GM21526 (cell line): ENCODE measurements around the gene EDNRA.

Source experiments
- ATAC-seq: cut with Tn5 transposase; IDR thresholded peaks from one replicate; pipeline ENCODE4 v1.9.1; 2021; ENCODE audit warnings: moderate library complexity; ENCODE audit not compliant: unreplicated experiment, low FRiP score

EDNRA gene

DNA sequence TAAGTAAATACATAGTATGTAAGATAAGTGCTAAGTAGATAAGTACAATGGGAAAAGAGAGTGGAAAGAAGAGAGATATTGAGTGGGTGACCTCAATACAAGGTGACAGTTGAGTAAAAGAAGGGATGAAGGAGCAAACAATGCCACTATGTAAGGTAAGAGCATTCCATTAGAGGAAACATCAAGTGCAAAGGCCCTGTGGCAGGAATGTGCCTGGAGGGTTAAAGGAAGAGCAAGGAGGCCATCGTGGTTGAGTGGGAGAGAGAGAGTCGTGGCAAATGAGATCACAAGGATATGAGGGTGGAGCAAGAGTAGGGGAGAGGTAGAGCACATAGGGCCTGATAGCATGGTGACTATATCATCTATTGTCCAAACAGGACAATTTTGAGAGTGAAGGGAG lies 13.4 kb downstream of the EDNRA start:
- ATAC-seq, result no peak

DNA sequence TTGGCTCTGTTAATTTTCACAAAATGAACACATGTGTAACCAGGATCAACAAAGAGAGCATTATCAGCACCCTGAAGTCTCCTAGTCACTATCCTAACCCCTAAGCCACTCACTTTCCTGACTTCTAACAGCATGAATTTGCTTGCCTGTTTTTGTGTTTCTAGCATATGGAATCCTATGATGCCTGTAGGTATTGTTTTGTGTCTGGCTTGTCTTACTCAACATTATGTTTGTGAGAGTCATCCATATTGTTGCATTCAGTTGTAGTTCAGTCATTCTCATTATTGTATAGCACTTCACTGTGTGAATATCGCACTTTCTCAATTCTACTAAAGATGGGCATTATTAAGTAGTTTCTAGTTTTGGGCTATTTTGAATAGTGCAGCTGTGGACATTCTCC lies 15.6 kb downstream of the EDNRA start:
- no peak for ATAC-seq

DNA sequence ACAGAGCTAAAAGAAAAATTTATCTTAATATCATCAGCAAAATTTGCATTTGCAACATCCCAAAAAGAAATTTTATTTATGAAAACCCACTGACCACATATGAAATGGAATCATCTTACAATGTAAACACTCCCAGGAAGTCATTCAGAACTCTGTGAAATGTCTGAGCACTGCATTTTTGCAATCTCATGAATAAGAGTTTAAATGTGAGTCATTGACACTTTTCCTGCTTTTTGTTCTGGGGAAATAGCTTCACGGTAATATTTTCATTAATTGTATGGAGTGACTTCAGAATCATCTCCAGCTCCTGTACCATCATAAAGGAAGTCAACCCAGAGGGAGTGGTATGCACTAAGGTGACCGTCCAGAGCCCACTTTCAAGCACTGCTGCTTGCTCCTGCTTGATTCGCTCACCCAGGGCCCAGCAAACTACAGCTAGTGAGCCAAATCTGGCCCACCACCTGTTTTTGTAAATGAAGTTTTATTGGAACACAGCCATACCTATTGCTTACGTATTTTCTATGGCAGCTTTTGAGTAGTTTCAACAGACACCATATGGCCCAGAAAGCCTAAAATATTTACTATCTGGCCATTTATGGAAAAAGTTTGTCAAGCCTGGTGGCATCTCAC lies 17.2 kb downstream of the EDNRA start:
- no peak for ATAC-seq

DNA sequence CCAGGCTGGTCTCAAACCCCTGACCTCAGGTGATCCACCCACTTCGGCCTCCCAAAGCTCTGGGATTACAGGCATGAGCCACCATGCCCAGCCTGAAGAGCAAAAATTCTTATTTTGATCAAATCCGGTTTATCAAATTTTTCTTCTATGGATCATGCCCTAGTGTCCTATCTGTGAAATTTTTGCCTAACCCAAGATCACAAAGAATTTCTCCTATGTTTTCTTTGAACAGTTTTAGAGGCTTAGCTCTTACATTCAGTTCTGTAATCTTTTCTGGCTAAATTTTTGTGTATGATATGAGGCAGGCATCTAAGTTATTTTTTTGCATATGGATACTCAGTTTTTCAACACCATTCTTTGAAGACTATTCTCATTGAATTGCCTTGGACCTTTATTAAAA lies 27.4 kb downstream of the EDNRA start:
- no peak for ATAC-seq

DNA sequence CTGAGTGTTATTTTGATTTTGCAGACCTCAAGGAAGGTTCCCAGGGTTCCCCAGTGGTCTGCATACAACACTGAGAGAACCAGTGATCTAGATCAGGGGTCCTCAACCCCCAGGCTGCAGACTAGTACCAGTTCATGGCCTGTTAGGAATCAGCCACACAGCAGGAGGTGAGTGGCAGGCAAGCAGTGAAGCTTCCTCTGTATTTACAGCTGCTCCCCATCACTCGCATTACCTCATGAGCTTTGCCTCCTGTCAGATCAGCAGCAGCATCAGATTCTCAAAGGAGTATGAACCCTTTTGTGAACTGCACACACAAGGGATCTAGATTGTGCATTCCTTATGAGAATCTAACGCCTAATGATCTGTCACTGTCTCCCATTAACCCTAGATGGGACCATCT lies 28.5 kb downstream of the EDNRA start:
- ATAC-seq, result no peak

DNA sequence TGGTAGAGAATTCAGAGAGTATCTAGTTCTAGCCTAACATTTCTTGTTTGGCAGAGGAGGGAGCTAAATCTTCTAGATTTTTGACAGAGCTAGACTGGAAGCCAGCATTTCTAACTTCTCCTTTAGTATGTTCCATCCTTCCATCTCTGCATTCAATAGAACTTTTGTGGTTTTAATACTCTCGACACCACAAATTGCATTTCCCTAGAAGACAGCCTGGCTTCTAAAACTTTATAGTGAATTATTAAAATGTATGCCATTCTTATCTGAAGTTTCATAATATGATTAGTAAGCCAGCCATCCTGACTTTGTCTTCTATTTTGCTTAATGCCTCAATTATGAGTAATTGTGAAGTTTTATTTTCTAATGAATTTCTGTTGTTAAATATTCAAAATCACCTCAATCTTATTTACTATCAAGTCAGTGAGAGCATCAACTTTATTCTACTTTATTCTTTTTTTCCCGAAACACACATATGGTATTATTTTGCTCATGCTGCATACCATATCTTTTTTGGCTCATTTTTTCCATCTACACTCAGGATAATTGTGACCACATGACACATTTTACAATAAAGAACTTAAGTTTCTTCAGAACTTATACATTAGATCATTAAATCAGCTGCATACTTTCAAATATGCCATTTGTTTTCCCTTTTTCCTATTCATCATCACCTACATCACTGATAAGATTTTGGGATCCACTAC lies 30.2 kb downstream of the EDNRA start:
- no peak for ATAC-seq

DNA sequence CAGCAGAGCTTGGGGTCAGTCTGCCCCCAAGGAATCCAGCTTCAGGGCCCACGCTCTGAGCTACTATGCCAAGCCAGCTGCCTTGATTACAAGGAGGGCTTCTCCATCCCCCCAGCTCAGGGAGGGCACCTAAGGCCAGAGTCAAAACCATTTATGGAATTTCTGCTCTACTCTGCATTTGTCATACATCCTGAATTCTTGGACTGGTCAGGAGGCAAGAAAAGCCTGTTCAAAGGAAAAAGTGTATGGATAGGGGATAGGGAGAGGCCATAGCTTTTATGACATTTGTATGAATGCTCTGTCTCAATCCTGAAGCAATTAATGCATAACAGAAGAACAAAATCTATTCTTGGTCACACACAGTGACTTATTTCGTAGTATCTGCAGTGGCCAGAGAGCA lies 32.2 kb downstream of the EDNRA start:
- ATAC-seq, result no peak

DNA sequence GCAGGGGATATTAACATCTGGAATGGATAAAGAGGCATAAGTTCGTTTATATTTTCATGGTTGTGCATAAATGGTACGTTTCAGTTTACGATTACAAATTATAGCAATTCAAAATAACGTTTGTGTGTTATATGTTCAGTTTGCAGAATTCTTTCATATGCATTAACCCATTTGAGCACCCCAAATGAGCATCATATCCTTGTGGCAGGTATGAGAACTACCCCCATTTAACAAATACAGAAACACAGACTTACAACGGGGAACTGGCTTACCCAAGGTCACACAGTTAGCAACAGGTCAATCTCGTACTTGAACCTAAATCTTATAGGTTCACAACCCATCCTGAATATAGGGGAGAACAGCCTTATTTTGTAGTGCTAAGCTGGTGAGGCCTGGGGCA lies 33.1 kb downstream of the EDNRA start:
- ATAC-seq, result no peak

DNA sequence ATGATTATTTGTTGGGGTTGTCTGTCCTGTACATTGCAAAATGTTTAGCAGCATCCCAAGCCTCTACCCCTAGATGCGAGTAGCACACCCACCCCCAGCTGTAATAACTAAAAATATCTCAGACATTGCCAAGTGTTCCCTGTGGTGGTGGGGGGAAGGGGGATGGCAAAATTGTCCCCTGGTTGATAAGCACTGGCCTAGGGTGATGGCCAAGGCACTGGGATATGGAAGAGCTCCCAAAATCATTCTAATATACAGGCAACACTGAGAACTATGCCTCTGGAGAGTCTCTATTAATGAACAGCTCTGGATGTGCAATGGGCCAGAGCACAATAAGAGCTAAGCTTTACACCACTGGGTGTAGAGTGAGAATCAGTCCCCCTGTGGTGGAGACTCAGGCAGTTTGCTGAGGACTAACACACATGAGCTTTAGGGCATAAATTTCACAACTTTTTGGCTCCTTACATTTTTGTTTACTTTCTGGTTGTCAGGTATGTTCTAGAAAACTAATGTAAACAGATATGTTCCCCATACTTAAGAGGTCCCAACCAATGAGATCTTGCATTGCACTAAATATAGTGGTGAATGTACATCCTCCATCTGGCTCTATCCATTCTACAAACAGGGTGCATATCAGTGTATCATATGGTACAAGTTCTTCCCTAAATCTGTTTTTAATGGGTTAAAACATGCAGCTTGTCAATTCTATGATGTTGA lies 34.5 kb downstream of the EDNRA start:
- no peak for ATAC-seq

DNA sequence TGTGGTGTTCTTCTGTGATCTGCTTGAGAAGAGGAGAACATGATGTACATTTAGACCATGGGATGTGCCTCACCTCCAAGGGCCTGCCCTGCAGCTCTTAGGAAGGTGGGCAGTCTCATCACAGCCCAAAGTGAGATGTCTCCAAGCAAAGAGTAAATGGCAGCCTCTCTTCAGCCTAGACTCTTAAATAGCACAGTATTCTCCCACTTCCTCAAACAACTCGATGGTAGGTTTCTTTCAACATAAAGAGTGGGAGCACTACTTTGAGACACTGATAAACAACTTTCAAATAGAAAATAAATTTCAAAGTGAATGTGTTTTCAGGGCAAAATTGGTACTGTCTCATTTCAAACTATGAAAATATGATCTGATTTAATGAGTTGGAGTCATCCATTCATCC lies 35.2 kb downstream of the EDNRA start:
- ATAC-seq, result no peak

DNA sequence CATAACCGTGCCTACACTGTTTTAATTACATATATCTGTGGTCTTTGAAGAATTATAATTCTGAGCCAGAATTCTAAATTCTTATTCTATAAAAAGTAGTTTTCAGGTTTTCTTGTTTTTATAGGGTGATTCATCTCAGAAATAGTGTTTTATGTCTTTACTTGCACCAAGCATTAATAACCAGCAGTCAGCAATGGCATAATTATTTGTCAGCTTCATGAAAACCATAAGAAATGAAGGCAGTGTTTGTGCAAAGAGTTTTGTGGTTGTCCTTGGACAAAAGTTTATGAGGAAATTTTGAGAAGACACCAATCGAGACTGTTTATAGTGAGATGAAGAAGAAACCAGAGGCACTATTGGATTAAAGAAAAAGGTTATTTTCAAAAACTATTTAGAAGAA lies 37.2 kb downstream of the EDNRA start:
- no peak for ATAC-seq

DNA sequence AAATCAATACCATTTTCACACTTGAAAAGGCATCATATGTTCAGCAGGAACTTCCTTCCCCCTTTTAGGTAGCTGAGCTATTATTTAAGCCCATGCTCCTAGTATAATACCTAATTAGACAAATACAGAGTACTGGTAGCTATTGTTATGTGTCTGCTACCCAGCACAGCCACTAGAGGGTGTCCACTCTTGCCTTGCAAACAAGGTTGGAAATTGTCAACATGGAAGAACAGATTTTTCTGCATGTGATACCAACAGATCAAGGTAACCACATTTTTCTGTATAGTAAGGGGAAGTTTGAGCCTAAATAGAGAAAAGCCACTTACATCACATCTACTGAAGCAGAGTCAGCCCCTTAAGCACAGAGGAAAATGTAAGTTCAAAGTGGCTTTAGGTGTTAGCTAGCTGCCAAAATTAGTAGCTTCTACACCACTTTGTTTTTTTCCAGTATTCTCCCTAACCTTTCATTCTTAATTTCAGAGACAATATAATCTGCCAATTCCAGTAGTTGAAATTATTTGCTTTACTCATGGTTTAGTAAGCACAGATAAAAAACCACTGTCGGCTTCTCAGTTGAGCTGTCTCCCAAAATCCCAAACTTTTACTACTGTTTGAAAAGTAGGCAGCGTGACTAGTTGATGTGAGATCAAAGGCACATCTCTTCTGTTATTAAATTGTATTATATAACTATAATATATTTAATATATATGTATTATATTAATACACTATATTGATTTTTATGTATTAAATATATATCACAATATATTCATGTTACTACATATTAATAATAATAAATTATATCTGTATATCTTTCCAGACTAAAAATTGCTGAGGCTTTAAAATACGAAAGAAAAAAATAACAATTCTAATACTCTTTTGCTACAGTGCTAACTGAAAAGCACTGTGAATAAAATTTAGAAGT lies 38.2 kb downstream of the EDNRA start:
- peak; percentile 94 for ATAC-seq

DNA sequence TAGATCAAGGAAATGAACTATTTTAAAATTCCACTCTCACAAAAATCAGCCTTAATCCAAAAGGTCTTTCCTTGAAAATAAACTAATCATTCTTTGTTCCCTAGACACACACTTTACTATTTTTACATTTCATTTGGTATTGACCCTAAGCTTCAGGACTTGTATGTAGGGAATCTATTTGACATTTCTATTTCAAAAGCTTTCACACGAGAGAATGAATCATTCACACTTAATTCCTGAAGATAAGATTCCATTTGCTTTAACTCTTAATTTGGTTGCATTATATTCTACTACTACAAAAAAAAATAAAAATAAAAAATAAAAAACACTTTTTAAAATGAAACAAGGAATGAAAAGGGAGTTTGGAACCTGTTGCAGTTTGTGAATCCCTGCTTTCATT lies 43.7 kb downstream of the EDNRA start:
- no peak for ATAC-seq

DNA sequence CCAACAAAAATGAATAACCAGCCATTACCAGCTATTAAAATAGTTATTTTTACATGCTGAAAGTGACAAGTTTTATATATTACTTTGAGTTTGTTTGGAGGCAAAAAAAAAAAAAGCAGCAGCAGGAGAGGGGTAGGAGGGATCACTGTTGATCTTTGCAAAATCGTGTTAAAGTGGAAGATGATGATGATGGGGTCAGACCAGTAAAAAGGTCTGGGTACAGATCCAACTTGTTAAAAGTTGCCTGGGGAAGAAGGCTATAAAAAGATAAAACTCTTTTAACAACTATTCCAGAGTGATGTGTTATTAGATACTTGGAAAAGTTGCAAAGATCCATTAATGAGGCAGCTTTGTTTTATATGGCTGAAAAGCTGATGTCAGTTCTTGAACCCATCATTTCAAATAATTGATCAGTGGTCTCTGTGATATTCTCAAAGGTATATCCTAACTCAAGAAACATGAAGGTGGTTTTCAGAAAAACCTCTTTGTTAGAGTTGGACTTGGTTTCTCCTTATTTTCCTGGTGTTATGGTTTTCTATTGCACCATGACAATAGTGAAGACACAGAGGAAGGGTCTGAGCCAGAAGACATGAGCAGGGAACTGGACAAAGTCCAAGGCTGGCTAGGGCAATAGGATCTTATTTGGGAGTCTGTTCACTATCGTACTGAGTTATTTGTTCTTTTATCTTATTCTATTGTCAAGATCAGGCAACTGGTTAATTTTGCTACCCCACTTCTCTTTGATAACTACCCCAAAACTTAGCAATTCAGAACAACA lies 44.8 kb downstream of the EDNRA start:
- no peak for ATAC-seq

DNA sequence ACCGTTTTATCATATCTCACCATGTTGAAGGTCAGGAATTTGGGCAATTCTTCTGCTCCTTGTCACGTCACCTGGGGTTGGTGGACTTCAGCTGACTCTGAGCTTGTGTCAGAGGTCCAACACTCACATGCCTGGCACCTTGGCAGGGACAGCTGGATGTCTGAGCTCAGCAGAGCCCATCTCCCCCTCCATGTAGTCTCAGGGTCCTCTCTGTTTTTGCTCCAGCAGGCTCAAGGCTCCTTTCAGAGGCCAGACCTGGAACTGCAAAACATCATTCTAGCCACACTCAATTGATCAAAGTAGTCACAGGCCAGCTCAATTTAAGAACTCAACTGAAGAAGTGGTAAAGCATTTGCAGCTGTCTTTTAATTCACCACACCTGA lies 45.4 kb downstream of the EDNRA start:
- ATAC-seq, result no peak

DNA sequence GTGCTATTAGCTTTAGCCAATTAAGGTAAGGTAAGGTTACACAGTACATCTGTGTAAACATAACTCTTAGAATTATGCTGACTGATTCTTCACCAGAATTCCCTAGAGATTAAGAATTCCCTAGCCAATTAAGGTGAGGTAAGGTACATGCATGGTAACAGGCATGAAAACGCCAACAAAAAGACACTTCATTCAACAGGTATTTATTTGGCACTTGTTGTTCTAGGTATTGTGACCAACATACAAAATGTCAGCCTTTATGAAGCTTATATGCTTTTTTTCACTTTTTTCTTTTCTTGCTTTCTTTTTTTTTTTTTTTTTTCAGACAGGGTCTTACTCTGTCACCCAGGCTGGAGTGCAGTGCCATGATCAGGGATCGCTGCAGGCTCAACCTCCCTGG lies 47.2 kb downstream of the EDNRA start:
- no peak for ATAC-seq

DNA sequence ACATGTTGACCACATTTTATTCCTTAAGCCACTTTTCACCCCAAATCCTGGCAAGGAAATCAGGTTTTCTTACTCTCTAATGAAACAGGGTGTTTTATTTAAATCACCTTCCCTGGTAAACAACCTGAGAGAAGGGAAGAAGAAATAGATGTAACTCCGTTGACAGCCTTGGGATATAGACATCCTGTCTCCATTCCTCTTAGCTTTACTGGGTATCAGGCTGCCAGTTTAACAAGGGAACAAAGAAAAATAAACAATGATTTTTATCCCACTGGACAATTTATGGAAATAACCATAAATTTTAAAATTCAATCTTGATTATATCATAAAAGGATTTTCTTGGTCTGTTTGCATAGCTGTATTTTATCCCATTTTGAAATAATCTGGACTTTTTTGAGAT lies 49.2 kb downstream of the EDNRA start:
- no peak for ATAC-seq

DNA sequence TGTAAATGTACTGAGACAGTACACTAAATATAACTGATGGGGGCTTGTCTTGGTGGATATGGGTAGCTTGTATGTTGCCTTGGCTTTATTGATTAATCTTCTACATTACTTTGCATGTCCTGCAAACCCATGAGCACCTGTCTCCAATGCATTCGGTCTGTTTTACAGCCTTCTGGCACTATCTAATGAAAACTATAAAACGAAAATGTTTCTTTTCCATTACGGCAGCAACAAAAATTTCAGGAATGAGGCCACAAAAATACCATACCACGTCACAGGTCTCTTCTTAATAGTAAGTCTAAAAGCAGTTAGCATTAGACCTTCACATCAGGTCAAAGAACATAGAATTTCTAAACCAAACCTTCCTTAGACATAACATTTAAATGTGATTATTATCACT lies 49.8 kb downstream of the EDNRA start:
- ATAC-seq, result no peak

DNA sequence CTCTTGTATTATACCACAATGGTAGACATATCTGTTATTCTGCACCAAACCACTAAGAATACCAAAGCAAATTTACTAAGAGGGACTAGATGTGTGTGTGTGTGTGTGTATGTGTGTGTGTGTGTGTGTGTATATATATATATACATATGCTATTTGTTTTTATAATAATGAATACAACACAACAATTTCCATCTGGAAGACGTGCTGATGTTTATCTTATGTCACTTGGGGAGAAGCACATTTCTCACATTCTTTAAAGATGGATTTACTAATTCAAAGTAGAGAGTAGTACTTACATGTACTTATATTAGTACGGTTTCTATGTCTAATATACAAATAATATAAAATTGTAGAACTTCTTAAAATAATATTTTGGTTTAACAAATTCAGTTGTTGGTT lies 52.0 kb downstream of the EDNRA start:
- no peak for ATAC-seq

DNA sequence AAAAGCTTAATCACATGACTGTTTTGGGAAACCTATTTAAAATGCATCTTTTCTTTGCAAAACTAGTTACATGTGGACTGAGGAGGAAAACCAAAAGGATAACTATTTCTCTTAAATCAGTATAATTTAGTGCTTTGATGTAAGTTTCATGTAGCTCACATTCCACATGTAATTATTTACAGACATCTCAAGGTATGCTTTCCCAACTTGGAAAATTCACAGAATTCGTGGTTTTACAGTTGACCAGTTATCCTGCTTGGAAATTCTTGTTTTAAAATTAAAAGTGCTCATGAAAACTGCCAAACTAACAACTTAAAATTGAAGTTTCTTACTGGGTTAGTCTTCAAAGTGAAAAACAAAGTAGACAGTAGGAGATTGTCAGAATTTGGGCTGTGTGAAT lies 52.4 kb downstream of the EDNRA start:
- no peak for ATAC-seq
